Right lobe of liver (tissue), 4 donors: ENCODE measurements around the gene C16orf92.

Source experiments
- CTCF ChIP-seq, 4 donors: fragments of 200-600 bp in 3 of 4; fragments of 450-650 bp in 1 of 4; IDR thresholded peaks; one replicate each; pipeline versions ENCODE4 v1.5.1 to v1.8.0; 2016 to 2022; ENCODE audit warnings: antibody characterized with exemption in 4 of 4, mild to moderate bottlenecking in 2 of 4
- POLR2A ChIP-seq: fragments of 450-650 bp; IDR thresholded peaks from one replicate; pipeline ENCODE4 v1.6.1; 2017; ENCODE audit warnings: antibody characterized with exemption, mild to moderate bottlenecking
- donor health status: DM: no; HTN: no; CAD: no.
- donor health status: DM: no; HTN: no; CAD: no.
- donor health status: DM: no; HTN: yes; CAD: no.

GRCh38 chr16:29990034-29990433 is 33.0 kb upstream of the C16orf92 start:
- TF ChIP-seq CTCF (IDR thresholded peaks at IDR 0.05) (no peak), POLR2A (no peak)
